Stomach (tissue), 4 donors: ENCODE data around the gene CHCHD3.

Experiments
- EP300 ChIP-seq: sonication (generic); formaldehyde crosslinking; IDR thresholded peaks from one replicate; pipeline ENCODE4 v1.6.1; 2017; ENCODE audit warnings: antibody characterized with exemption
- POLR2A ChIP-seq, 4 donors: fragments of 450-650 bp; IDR thresholded peaks; one replicate each; pipeline ENCODE4 v1.6.1; 2016; ENCODE audit warnings: antibody characterized with exemption in 4 of 4, control low read depth in 2 of 4, mild to moderate bottlenecking in 1 of 4, moderate library complexity in 1 of 4
- POLR2AphosphoS5 ChIP-seq, 3 donors: sonication (generic); formaldehyde crosslinking; IDR thresholded peaks; one replicate each; pipeline ENCODE4 v1.6.1; 2016; ENCODE audit warnings: antibody characterized with exemption in 3 of 3
- TF ChIP-seq, protein P1 (sequence below), 7 experiments: fragments of 450-650 bp in 4 of 7; fragments of 200-600 bp in 3 of 7; sonication (generic) in 3 of 7; IDR thresholded peaks; one replicate each; pipeline ENCODE4 v1.5.1; 2016 to 2019; ENCODE audit warnings: antibody characterized with exemption in 7 of 7, control low read depth in 2 of 7, mild to moderate bottlenecking in 1 of 7

DNA sequence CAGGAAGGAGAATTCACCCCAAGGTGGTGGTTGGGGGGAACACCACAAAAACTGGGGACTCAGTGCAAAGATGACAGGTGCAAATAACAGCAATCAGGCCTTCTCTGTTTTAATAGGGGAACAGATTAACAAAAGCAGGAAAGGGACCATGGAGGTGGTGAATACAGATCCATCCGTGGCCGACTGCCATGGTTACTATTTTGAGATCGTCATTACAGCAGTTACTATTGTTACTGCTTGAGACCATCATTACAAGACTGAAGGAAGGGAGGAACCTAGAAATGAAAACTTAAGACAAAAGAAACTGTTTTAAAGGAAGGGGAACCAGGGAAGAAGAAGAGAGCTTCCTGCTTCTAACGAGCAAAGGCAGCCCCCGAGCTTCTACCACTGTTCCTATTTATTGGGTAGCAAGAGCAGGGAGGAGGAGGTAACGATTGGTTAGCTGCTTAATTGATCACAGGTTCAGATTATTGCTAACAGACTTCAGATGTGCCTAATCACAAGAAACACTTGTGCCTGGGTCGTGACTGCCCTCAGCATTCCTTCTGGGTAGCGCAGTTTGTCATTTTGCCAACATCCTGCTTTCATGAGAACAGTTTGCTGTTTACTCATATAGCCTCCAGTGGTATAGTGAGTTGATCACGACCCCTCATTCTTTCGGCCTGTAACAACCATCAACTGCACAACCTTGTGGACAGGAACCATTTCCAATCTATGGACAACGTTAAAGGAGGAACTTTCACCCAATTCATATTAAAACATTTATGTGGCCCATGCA lies 216.3 kb downstream of the CHCHD3 start:
- TF ChIP-seq POLR2A (IDR thresholded peaks at IDR 0.05) (no peak), EP300 (no peak), POLR2AphosphoS5 (IDR thresholded peaks at IDR 0.05) (no peak)
- TF ChIP-seq, protein P1, sequence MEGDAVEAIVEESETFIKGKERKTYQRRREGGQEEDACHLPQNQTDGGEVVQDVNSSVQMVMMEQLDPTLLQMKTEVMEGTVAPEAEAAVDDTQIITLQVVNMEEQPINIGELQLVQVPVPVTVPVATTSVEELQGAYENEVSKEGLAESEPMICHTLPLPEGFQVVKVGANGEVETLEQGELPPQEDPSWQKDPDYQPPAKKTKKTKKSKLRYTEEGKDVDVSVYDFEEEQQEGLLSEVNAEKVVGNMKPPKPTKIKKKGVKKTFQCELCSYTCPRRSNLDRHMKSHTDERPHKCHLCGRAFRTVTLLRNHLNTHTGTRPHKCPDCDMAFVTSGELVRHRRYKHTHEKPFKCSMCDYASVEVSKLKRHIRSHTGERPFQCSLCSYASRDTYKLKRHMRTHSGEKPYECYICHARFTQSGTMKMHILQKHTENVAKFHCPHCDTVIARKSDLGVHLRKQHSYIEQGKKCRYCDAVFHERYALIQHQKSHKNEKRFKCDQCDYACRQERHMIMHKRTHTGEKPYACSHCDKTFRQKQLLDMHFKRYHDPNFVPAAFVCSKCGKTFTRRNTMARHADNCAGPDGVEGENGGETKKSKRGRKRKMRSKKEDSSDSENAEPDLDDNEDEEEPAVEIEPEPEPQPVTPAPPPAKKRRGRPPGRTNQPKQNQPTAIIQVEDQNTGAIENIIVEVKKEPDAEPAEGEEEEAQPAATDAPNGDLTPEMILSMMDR (IDR thresholded peaks at IDR 0.05): no peak
